GM18867 (cell line): ENCODE measurements around the gene GTF2H2C.
"Not testable (repeated sequence)": the region's sequence is repeated elsewhere in the genome, so short reads cannot be mapped to it uniquely, and the experiment has no call there.

ENCODE experiments used
- ATAC-seq: cut with Tn5 transposase; IDR thresholded peaks from one replicate; pipeline ENCODE4 v1.9.1; 2021; ENCODE audit warnings: mild to moderate bottlenecking, moderate library complexity; ENCODE audit not compliant: unreplicated experiment

GTF2H2C gene

DNA sequence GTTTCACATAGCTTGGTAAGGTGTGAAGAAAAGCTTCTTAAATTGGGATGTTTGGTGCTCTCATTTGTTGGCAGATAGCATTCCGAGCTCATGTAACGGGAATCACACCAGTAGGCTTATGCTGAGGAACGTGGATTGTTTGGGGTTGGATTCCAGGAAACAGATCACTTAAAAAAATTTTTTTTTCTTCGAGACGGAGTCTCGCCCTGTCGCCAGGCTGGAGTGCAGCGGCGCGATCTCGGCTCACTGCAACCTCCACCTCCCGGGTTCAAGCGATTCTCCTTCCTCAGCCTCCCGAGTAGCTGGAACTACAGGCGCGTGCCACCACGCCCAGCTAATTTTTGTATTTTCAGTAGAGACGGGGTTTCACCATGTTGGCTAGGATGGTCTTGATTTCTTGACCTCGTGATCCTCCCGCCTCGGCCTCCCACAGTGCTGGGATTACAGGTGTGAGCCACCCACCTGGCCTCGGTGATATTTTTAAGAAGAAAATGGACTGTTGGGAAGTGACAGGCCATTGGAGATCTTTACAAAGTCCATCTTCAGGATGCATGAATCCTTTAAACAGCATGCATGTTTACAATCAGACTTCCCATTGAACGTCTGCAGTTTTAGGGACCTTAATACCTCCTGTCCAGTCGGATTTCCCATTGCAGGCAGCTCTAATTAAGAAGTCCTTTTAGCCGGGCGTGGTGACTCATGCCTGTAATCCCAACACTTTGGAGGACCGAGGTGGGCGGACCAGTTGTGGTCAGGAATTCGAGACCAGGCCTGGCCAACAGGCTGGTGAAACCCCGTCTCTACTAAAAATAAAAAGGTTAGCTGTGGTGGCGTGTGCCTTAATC, 818 bp downstream of the GTF2H2C start:
- not testable (repeated sequence) for ATAC-seq

DNA sequence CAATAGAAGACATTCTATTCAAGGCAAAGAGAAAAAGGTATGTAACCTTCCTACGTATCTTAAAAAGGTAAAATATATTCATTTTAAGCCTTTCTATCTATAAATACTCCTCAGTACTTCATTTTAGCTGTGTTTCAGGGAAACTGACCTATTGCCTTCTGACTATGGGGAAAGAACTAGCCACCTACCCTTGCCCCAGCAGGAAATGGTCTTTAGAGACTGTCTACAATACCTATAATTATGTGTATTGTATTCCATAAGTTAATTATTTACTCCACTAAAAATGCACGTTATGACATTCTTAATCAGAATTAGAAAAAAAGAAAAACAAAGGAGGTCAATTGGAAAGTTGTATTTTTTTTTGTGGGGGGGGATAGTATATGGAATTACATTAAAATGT, 6.2 kb downstream of the GTF2H2C start:
- not testable (repeated sequence) for ATAC-seq

DNA sequence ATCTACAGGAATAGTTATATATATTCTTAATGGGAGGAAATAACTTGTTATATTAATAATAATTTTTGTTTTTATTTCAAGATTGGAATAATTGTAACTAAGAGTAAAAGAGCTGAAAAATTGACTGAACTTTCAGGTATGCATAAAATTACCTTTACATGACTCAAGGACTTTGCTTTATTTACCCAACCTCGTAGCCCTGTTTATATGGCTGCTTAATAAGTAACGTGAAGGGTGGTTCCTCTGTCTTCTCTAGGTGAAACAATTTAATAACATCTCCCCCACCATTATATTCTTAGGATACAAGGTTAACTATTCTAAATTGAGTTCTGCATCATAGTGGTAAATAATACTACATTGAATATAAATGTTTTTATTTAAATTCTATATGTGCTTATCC, 8.1 kb downstream of the GTF2H2C start:
- ATAC-seq: not testable (repeated sequence)

DNA sequence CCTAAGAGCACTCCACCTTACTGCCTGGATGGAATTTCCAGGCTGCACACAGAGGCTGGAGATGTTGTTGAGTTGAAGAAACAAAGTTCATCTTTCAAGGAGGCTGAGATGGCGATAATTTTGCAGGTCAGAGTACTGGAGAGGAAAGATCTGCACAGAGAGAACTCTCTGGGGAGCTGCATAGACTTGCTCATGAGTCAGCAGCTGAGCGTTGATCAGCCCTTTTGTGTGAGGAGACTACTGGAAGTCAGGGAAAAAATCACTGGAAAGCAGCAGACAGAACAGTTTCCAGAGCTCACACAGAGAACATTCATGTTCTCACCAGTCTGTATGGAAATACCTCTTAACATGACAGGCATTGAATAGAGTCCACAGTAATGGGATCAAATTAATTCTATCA, 23.4 kb downstream of the GTF2H2C start:
- not testable (repeated sequence) for ATAC-seq

DNA sequence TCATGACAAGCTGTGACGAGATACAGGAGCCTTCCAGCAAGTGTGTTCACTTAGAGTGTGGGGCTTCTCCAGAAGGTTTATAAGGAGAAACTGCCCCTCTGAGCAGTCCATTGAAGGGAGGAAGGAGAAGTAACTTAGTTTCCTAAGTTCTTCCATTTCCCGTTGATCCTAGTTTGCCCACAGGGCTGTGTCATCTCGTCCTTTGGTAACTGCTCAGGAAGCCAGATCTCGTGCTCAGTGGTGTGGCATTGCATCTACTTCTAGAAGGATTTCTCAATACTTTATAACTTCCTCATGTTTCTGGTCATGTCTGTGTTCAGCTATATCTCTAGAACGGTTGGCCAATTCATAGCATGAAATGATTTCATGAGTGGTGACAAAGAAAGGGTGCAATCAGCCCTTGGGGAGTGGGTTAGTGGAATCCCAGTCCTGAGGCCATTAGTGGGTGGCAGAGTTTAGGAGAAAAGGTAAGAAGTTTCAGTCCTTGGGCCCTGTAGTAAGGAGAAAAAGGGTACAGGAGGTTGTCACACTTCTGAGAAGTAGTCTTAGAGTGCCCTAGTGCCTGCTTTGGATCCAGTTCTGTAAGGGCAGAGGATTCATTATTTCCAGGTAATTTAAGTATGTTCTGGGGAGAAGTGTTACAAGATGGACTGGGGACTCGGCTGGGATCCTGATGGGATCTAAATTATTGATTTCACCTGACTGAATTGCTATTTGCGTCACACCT, 36.3 kb downstream of the GTF2H2C start:
- not testable (repeated sequence) for ATAC-seq

DNA sequence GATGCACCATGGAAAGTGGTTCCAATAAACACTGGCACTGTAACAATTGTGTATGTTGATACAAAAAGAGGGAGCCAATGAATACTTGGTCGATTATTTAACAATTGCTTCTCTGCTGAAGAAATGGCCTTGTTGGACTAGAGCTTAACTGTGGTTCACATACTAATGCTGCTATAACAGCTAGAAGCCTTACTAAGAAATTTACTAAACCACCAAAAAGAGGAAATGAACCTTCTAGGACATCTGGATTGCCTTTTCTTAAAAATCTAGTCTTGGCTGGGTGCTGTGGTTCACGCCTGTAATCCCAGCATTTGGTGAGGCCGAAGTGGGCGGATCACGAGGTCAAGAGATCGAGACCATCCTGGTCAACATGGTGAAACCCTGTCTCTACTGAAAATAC, 42.0 kb downstream of the GTF2H2C start:
- ATAC-seq: peak; percentile 78

DNA sequence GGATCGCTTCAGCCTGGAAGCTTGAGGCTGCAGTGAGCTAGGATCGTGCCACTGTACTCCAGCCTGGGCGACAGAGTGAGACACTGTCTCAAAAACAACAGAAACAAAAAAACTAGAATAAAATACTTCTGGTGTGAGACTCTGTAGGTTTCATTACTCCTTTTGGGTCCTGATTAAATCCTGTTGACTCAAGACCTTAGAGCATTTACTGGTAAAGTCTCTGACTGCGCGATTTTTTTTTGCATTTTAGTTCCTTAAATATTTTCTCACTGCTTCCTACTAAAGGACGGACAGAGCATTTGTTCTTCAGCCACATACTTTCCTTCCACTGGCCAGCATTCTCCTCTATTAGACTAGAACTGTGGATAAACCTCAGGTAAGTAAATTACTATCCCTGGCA, 46.8 kb downstream of the GTF2H2C start:
- not testable (repeated sequence) for ATAC-seq

DNA sequence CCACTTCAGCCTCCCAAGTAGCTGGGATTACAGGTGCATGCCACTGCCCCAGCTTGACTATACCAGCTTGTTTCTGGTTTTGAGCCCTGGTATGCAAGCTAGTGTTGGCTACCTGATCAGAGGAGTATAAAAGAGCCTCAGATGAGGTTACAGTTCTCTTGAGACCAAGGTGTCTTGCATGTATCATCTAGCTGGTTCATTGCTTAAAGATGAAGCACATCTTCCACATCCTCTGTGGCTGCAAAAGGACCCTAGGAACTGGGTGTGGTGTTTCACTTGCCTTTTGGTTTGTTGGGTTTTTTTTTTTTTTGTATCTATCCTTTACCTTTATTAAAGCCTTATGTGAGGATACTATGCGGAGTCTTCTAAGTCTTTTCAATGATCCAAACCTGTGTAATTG, 47.8 kb downstream of the GTF2H2C start:
- ATAC-seq: not testable (repeated sequence)

DNA sequence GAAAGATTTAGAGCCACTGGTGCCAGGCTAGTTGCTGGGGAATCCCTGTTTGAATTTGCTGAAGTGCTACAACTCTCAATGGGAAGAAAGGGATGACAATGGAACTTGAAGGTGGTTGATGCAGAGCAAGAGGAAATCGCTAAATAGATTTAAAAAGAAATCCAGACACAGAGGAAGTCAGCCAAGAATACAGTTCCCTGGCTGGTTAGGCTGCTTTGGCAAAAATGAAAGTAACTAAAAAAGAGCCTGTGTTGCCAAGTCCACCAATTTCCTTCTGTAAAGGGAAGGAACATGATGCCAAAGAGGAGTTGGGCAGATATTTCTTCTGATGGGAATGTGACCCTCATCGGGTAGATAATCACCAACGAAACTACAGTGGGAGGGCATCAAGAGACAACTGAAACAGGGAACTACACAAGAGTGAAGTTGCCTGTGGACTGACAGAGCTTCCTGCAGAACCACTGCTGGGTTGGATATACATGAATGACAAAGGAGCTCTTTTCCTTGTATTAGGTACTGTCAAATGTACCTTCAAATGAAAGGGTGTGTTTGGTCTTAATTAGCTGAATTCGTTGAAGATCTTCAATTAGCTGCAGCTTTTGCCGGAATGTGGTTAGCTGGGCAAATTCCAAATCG, 49.0 kb downstream of the GTF2H2C start:
- not testable (repeated sequence) for ATAC-seq

DNA sequence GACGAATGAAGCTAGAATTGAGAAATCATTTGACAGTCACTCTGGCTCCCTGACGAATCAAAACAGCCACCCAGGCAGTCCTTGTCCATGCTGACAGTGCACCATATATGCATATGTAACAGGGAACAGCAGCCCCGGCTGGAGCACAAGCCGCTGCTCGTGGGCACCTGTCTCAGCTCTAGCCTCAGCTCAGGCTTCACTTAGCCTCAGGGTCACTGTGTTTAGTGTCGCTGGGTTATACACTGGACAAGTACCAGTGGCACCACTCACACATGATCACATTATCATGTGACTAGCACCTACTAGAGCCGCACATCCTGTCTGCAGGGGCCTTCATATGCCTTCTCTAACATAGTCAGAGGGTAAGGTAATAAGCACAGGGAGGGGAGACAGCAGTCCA, 54.9 kb downstream of the GTF2H2C start:
- ATAC-seq: not testable (repeated sequence)

DNA sequence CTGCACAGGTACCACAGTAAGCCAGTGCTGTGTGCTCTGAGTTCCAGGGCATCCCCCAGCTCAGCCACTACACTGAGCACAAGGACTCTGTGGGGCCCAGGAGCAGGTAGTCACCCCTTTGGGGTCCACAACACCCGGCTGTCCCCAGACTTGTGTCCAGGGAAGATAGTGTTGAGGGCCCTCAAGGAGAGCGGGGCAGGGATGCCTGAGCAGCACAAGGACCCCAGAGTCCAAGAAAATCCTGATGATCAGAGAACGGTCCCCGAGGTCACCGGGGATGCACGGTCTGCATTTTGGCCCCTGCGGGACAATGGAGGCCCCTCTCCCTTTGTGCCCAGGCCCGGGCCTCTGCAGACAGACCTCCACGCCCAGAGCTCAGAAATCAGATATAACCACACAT, 71.9 kb downstream of the GTF2H2C start:
- ATAC-seq: not testable (repeated sequence)
